WI38 (cell line): Measurements from ENCODE around the gene QSOX2.

Experiments
- H3K4me3 ChIP-seq: 2 replicates; pipeline ENCODE4 v1.5.1; 2011; ENCODE audit warnings: low read depth, mild to moderate bottlenecking, control low read depth, low read length
- TF ChIP-seq, protein P1 (sequence below): IDR thresholded peaks from 2 replicates; pipeline ENCODE4 v1.5.1; 2012; ENCODE audit warnings: low read depth, mild to moderate bottlenecking, control low read depth, low read length

The QSOX2 gene

DNA sequence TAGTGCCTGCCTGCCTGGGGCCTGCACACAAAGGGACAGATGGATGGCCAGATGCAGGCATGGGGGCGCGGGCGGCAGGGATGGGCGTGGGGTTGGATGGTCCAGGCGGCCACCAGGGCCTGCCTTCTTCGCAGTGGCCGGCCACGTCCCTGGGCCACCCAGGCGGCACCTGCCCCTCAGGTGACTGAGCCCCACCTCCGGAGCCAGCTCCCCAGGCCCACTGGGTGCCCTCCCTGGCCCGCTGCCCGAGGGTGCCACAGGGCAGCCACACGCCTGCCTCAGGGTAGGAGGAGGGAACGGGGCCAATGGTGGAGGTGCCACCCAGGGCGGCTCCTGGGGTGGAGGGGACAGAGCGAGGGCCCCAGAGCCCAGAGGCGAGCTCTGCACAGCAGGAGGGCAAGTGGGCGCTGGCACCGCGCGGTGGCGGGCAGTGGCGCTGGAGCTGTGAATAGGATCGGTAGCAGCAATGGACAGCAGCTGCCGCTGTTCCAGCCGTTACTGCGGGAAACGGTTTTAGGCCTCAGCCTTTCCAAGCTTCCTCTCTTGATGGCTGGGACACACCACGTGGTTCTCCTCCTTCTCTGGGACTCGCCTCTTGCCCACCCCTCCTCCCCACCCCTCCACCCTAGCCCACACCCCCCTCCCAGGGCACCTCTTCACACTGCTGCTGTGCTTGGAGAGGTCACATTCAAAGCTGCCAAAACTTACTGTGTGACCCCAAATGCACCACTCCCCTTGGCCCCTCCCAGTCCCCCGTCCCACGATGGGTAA is 59.8 kb downstream of the QSOX2 start:
- no peak overlapping the region for H3K4me3 ChIP-seq
- TF ChIP-seq, protein P1, sequence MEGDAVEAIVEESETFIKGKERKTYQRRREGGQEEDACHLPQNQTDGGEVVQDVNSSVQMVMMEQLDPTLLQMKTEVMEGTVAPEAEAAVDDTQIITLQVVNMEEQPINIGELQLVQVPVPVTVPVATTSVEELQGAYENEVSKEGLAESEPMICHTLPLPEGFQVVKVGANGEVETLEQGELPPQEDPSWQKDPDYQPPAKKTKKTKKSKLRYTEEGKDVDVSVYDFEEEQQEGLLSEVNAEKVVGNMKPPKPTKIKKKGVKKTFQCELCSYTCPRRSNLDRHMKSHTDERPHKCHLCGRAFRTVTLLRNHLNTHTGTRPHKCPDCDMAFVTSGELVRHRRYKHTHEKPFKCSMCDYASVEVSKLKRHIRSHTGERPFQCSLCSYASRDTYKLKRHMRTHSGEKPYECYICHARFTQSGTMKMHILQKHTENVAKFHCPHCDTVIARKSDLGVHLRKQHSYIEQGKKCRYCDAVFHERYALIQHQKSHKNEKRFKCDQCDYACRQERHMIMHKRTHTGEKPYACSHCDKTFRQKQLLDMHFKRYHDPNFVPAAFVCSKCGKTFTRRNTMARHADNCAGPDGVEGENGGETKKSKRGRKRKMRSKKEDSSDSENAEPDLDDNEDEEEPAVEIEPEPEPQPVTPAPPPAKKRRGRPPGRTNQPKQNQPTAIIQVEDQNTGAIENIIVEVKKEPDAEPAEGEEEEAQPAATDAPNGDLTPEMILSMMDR = no peak

DNA sequence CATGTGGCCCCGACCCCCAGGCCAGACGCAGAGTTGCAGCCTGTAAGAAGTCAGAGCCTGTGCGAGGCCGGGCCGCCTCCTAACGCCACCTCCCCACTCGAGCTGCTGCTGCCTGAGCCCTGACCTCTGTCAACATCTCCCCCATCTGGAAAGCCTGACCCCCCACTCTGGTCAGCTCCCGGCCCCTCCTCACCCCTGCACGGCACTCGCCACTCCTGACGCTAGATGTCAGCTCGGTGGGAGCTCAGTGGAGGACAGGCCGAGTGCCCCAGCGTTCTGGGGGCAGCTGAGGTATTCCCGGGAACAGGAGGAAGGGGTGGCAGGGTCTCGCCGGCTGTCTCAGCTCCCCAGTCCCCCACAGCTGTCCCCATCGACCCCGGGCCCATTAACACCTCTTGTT is 60.5 kb downstream of the QSOX2 start:
- H3K4me3 ChIP-seq = no peak overlapping the region
- TF ChIP-seq, protein P1 = no peak

DNA sequence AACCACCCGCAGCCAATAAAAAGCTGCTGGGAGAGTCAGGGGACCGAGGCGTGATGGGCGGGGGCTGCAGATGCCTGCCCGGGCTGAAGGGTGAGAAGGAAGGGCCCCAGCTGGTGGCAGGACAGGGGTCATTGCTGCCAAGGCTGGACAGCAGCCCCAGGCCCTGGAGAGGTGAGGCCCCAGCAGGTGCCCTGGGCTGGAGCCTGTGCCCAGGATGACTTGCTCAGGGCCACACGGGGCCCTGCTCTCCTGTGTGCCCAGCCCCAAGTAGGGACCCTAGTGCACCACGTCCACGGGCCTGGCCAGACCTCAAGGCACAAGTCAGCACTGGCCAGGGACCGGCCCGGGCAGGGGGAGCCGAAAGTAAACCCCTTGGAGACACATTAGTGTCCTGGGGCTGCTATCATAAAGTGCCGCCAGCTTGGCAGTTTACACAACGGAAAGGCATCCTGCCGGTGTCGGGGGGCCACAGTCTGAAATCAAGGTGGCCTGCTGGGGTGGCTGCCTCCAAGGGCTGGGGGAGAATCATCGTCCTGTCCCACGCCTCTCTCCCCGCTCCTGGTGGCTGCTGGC is 62.7 kb downstream of the QSOX2 start:
- TF ChIP-seq, protein P1 = no peak

DNA sequence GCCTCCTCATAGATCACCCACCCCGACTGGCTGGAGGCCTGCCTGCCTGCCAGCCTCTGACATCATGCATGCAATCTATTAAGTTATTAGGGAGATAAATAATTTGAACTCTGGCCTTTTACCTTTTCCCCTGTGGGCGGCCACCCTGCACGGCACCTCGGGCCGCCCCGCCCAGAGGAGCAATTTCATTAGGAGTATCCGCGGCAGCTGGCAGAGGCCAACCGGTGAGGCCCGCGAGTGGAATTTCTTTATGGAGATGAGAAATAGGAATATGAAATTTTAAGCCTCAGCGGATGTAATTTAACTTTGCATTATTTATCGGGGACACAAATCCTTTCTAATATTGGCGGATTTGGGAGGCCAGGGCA is 63.2 kb downstream of the QSOX2 start:
- TF ChIP-seq, protein P1 = no peak
- no peak overlapping the region for H3K4me3 ChIP-seq

More for the DNA sequence above, 62.7 kb downstream of the QSOX2 start:
- no peak overlapping the region for H3K4me3 ChIP-seq

DNA sequence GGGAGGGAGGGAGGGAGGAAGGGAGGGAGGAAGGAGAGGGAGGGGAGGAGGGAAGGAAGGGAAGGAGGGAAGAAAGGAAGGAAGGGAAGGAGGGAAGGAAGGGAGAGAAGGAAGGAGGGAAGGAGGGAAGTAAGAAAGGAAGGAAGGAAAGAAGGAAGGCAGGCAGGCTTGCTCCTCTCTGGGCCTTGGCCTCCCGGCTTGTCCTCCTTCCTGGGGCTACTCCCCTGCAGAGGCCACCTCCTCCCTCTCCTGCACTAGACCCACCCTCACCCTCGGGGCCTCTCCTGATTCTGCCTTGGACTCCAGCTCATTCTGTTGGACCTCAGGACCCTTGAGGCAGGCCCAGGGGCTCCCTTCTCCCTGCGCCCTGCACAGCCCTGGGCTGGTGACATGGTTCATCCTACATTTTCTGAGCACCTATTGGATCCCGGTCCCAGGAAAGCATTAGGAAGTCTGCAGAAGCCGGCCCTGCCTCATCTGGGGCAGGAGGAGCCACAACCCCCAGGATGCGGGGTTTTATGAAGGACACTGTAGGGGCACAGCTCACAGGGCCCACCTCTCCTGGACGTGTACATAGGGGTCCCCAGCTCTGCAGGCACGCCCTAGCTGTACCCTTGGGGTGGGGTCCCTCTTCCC is 63.7 kb downstream of the QSOX2 start:
- no peak overlapping the region for H3K4me3 ChIP-seq
- TF ChIP-seq, protein P1 = no peak

DNA sequence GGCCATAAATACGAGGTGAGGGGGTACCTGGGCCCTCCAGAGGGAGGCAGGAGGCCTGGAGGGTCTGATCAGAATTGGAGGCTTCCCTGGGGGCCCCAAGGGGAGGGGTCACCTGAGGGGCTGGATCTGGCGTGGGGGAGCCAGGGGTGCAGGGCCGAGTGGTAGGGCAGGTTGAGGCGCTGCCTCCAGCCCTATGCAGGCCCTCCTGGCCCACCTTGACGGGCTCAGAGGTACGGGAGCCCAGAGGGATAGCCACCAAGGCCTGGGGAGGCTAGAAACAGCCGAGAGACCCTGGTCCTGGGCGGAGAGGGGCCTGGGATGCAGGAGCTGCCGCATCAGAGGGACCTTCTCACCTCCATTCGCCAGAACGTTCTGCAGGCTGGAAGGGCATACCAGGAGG is 65.0 kb downstream of the QSOX2 start:
- TF ChIP-seq, protein P1 = no peak
- H3K4me3 ChIP-seq = no peak overlapping the region

DNA sequence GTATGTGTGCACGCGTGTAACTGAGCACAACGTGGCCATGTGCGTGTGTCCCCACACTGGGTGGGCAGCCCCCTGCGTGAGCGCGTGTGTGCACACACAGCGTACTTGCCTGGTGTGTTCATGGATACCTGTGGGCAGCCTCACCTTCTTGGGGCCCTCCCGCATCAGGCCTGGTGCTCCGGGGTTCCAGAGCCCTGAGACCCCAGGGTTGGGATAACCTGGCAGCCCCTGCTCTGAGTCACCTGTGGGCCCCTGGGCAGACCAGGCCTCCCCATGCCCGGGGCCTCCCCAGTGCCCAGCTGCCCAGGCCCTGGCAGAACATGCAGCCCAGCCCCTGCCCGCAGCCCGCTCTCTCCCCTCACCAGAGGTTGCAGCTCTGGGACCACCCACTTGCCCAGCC is 65.9 kb downstream of the QSOX2 start:
- TF ChIP-seq, protein P1 = no peak
- H3K4me3 ChIP-seq = no peak overlapping the region
